ENCODE measurements around the gene ADAMTS14.
"Not testable (repeated sequence)": the region's sequence is repeated elsewhere in the genome, so short reads cannot be mapped to it uniquely, and the experiment has no call there.

Gene ADAMTS14

DNA sequence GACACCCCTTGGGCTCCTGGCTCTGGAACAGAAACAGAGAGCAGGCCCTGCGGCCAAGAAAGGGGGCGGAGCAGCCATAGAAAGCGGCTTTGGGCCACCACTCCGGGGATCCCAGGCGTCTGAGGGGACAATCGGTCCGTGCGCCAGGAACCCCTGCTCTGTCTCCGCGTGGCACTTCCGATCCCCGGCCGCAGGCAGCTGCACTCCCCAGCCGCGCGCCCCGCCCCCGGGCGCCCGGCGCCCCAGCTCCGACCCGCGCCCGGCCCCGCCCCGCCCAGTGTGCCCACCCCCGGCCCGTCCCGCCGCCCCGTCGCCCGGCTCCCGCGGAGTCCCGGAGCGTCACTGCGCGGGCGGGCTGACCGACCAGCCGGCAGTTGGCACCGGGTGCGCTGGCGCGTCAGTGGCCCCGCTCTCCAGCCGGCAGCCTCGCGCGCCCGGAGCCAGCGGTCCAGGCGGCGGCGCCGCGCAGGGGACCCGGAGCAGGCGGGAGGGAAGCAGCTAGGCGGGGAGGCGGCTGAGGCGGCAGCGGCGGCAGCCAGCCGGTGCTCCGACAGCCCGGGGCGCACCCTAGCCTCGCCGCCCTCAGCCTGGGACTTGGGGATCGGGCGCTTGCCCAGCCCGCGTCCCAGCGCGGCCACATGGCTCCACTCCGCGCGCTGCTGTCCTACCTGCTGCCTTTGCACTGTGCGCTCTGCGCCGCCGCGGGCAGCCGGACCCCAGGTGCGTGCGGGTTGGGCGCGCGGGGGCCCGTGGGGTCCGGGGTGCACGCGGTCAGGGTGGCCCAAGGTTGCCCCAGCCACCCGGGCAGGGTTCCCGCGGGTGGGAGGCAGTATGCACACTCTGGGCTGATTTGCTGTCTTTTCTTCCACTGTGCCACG, at the start of gene ADAMTS14:
ADAMTS14 (plus strand) TSS at position 342 of the 878 bp plus-strand sequence; CDS start at position 639, 297 bp downstream.
- peak; percentile 19 for DNase-seq (ENCODE audit: low read depth)

- no peak for DNase-seq (ENCODE audit: low read depth)
Measured at GRCh38 chr10:70622541-70622940, 49.8 kb upstream of the ADAMTS14 start.

GRCh38 chr10:70622981-70623844, 49.1 kb upstream of the ADAMTS14 start:
- DNase-seq (ENCODE audit: low read depth) = no peak

- DNase-seq (ENCODE audit: low read depth) = no peak
Measured at GRCh38 chr10:70626056-70626455, 46.2 kb upstream of the ADAMTS14 start.

- no peak for DNase-seq (ENCODE audit: low read depth)
Measured at GRCh38 chr10:70629338-70629737, 43.0 kb upstream of the ADAMTS14 start.

- DNase-seq (ENCODE audit: low read depth) = not testable (repeated sequence)
Measured at GRCh38 chr10:70631735-70632134, 40.6 kb upstream of the ADAMTS14 start.

DNA sequence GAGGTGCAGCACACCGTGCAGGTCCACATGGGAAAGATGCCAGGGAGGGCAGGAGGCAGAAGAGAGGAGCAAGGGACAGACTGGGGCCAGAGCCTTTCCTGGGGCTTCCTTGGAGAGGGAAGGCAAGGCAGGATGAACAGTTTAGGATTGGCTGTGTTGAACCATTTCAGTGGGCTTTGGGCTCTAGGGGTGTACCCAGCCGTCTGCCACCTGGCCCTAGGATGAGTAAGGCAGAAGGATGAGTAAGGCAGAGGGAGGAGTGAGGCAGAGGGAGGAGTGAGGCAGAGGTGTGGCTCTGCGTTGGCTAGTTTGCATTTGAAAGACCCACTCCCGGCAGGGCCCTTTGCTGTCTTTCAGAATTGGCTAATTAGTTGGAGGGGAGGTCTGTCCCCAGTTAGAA, 38.3 kb upstream of the ADAMTS14 start:
- DNase-seq (ENCODE audit: low read depth) = no peak

DNA sequence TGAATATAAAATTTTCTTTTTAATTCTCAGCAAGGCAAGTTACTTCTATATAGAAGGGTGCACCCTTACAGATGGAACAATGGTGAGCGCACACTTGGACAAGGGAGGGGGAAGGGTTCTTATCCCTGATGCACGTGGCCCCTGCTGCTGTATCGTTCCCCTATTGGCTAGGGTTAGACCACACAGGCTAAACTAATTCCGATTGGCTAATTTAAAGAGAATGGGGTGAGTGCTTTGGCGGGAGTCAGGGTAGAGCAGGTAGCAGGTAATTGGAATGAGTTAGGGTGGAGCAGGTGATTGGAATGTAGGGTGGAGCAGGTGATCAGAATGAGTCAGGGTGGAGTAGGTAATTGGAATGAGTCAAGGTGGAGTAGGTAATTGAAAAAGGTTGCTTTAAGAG, 37.8 kb upstream of the ADAMTS14 start:
- not testable (repeated sequence) for DNase-seq (ENCODE audit: low read depth)

- not testable (repeated sequence) for DNase-seq (ENCODE audit: low read depth)
Measured at GRCh38 chr10:70639640-70640383, 32.5 kb upstream of the ADAMTS14 start.

DNA sequence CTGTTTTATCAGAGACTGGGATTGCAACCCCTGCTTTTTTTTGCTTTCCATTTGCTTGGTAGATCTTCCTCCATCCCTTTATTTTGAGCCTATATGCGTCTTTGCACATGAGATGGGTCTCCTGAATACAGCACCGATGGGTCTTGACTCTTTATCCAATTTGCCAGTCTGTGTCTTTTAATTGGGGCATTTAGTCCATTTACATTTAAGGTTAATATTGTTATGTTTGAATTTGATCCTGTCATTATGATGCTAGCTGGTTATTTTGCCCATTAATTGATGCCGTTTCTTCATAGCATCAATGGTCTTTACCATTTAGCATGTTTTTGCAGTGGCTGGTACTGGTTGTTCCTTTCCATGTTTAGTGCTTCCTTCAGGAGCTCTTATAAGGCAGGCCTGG, 29.0 kb upstream of the ADAMTS14 start:
- DNase-seq (ENCODE audit: low read depth) = not testable (repeated sequence)

- not testable (repeated sequence) for DNase-seq (ENCODE audit: low read depth)
Measured at GRCh38 chr10:70644959-70645358, 27.3 kb upstream of the ADAMTS14 start.

DNA sequence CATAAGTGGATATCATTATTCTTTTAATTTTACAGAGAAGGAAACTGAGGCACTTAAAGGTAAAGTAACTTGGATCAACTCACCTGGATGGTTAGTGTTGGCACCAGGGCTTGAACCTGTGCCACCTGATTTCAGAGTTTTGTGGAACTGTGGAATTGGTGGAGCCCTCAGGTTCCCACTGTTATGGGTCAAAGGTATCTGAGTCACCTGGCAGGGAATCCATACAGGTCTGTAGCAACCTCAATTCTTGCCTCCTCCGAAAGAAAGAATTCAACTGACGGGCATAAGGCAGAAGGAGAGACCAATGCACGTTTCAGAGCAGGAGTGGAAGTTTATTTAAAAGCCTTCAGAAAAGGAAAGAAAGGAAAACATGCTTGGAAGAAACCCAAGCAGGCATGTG, 25.2 kb upstream of the ADAMTS14 start:
- DNase-seq (ENCODE audit: low read depth) = no peak

DNA sequence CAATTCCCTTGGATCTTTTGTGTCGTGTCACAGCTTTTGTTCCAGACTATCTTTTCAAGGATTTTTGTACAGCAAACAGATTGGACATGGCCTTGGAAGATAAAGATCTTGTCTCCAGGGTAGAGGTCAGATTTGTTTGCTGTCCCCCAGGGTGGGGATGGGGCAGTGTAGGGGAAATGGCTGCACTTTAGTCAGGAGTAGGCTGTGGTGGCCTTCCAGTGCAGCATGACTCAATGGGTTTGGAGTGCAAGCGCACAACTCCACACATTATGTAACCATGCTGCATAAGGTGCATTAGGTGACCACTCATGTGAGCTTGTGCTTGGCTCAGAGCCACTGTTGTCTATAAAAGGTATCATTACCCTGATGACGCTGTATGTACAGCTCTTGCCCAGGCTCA, 23.9 kb upstream of the ADAMTS14 start:
- DNase-seq (ENCODE audit: low read depth) = no peak

DNA sequence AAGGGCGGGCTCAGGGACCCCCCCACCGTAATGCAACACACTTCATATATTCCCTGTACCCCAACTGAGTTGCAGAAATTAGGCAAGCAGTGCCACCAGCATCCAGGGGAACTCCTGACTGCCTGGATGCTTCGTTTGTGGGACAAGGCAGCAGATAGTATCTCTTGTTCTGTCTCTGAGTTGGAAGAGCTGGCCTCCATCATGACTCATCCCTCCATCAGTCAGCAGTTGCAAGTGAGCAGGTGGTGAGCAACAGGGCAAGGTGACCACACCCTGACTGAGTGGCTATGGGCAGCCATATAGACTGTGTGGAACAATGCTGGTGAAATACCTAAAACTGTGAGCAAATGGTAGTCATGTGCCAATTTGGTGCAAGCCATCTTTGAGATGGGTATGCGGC, 22.8 kb upstream of the ADAMTS14 start:
- DNase-seq (ENCODE audit: low read depth) = no peak

- DNase-seq (ENCODE audit: low read depth) = no peak
Measured at GRCh38 chr10:70650104-70650503, 22.2 kb upstream of the ADAMTS14 start.

DNA sequence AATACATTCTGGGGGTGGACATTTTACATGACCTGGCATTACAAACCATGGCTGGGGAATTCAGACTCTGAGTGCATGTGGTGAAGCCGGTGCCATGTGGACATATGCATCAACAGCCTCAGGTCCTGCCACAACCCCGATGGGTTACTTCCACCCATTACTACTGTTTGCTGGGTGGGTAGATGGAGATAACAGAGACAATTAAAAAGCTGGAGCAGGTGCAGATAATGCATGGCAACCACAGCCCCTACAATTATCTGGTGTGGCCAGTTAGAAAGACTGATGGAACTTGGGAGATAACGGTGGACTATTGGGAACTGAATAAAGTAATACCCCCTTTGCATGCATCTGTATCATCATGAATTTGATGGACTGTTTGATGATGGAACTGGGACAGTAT, 21.6 kb upstream of the ADAMTS14 start:
- no peak for DNase-seq (ENCODE audit: low read depth)

GRCh38 chr10:70651661-70652060, 20.6 kb upstream of the ADAMTS14 start:
- no peak for DNase-seq (ENCODE audit: low read depth)

GRCh38 chr10:70652761-70653657, 19.3 kb upstream of the ADAMTS14 start:
- DNase-seq (ENCODE audit: low read depth) = no peak

- no peak for DNase-seq (ENCODE audit: low read depth)
Measured at GRCh38 chr10:70655316-70655715, 17.0 kb upstream of the ADAMTS14 start.

- DNase-seq (ENCODE audit: low read depth) = no peak
Measured at GRCh38 chr10:70656489-70656888, 15.8 kb upstream of the ADAMTS14 start.

DNA sequence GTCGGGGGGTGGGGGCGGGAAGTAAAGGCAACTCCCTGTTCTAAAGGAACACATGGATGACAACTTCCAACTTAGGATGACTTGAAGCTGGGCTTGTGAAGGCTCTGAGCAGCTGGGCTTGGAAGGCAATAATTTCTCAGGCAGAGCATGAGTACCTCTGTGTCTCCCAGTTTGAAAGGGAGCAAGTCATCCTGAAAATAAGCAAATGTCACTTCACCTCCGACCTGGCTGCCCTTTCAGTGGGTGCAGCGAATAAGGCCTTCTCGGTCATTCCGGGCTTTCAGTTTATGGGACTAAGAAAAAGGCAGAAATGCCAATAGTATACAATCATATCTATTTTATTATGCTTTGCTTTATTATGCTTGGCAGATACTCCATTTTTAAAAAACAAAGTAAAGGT, 15.3 kb upstream of the ADAMTS14 start:
- DNase-seq (ENCODE audit: low read depth) = no peak
